HPDE6-E6E7 (cell line): ENCODE data around the gene ZBTB18.

ENCODE experiments used
- DNase-seq: peaks from one replicate; pipeline ENCODE4 v3.0.0; 2011; ENCODE audit warnings: missing footprints; ENCODE audit errors: extremely low spot score

Gene ZBTB18

DNA sequence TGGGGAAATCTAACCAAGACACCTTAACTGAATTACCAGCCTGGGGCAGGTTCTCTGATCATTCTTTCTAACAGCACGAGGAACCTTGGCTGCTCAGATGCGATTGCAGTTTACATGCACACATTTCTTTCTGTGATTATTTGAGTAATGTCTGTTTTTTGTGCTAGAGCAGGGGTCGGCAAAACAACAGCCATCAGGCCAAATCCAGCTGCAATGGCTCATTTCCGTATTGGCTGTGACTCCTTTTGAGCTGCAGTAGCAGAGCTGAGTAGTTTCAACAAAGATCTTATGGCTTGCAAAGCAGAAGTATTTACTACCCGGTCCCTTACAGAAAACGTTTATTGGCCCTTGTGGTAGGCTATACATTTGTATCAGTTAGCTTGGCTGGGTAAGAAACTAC, 37.1 kb downstream of the ZBTB18 start:
- DNase-seq, result no peak

DNA sequence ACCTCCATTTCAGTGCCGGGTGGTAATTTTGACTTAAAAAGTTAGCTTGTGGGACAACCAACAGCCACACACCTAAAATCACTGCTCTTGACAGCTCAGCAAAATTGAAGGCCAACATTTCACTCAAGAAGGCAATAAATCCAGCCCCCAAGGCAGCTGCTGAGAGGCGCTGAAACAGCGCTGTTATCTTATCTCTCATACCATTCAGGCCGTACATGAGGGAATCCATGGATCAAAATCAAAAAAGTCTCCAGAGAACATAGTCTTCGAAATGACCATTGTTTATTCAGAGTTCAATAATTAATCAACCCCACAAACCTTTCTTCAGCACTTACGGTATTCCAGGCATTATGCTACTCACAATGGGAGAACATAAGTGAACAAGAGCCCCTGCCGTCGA, 38.5 kb downstream of the ZBTB18 start:
- DNase-seq, result no peak

DNA sequence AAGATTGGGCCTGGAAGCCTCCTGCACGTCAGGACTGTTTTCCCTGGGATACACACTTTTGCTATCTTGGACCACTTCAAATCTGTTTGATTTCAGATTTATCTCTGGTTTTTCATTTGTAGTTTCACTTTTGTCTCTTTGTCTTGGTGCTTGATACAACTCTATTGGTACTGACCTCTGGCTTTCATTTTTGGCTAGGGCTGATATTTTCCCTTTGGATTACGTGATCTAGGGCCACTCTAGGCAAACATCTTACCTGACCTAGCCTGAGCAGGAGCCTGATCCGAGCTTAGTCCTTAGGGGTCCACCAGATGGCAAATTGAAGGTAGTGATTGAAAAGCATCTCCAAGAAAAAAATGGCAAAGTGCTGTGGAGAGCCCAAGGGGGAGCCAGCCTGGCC, 39.6 kb downstream of the ZBTB18 start:
- DNase-seq, result no peak

DNA sequence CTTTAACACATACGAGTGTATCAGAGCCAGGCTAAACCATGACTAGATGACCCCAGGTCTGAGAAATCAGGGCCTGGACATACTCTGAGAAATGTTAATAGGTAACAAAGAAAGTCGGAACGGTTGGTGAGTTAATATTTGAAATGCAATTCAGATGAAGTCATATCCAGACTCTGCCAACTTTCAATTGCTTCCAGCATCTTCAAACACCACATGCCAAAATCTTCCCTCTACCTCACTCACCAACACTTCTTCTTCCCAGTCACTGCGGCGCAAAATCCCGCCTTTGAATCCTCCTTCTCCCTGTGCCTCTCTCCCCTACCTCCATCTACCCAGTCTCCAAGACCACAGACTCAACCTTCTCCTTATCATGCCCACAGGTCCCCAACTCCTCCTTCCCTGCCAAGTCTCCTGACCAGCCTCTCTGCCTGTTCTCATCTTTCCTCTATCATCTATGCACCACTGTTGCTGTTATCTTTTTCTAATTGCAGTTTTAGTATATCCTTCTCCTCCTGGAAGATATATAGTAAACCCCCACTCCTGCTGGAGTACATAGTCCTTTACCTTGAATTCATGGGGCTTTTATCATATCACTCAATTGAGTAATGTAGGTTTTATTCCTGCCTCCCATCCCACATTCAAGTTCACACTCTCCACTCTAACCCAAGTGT, 41.3 kb downstream of the ZBTB18 start:
- no peak for DNase-seq

DNA sequence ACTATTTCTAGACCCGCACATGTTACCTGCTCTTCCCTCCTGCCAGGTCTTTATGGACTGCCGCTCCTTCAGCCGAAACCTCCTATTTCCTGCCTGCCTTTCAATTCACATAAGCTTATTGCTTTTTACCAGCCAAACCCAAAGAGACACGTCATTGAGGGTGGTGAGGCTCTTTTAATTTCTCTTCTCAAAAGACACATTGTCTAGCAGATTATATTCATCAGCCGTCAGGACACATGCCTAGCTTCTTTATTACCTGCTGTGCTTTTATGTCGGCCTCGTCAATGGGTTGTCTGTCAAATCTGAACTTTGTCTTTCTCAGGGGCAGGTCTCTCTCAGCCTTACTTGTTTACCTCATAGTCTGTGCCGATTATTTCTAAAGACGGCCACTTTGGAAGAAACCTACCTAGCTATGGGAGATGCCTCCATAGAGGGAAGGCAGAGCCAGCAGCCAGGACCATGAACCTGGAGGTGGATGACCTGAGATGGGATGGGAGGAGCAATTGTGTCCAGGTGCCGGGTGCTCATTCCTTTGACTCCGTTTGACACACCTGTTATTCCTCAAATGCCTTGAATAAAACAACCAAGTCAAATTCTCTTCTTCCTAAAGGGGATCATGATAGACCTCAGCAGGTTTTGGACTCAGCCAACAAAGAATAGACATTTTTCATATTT, 42.0 kb downstream of the ZBTB18 start:
- DNase-seq, result no peak

DNA sequence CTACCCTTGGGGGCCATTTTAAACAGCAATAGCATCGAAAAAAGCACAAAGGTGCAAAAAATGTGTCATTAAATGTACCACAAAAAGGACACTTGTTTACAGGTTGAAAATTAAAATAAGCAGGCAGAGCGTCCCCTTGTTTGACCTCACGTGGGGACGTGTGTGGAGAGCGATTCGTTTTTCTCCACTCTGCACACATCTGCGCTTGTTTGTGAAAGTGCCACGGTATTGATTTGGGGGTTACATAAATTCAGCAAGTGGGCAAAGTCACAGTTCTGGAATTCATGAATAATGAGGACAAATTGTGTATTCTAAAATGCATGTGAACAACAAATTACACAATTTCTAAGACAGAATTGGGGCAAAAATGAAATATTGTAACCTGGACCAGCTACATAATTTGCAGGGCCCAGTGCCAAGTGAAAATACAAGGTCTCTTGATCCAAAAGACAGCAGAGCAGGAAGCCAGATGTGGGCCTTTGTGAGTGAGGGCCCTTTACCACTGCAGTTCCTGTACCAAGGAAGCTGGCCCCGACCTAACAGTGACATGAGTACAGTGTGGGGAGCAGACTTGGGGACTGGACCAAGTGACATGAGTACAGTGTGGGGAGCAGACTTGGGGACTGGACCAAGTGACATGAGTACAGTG, 43.9 kb downstream of the ZBTB18 start:
- no peak for DNase-seq

DNA sequence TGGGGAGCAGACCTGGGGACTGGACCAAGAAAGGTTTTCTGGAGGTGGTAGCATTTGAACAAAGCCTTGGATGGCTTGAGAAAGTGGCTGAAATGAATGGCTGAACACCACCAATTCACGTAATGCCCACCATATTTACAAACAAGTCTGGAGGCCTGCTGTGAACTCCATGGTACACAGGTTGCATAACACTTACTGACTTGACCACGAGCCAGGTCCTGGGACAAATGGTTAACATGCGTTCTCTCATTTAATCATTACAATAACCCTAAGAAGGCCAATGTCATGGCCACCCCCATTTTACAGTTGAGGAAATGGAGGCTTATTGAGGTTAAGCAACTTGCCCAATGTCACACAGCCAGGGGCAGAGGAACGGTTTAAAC, 44.4 kb downstream of the ZBTB18 start:
- DNase-seq, result no peak

DNA sequence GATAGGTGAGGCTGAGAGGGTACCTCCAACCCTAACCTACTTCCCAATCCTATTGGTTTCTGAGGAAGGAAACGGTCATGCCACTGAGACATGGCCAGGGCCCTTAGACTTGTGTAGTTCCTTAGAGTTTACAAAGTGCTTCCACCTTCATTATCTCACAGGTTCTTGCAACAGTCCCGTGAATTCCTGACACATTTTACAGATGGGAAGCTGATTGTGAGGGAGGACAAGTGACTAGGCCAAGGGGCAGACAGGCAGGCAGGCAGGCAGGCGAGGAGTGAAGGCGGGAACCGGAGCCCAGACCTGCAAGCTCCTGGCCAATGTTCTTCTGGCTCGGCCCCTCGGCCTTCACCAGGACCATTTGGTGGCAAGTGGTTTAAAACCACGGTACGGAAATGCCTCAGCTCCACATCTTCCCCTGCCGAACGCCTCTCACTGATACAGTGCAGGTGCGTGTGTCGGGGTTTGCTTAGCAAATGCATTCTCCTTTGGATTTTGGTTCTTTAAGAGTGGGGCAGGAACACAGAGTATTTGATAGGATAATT, 45.1 kb downstream of the ZBTB18 start:
- DNase-seq, result no peak

DNA sequence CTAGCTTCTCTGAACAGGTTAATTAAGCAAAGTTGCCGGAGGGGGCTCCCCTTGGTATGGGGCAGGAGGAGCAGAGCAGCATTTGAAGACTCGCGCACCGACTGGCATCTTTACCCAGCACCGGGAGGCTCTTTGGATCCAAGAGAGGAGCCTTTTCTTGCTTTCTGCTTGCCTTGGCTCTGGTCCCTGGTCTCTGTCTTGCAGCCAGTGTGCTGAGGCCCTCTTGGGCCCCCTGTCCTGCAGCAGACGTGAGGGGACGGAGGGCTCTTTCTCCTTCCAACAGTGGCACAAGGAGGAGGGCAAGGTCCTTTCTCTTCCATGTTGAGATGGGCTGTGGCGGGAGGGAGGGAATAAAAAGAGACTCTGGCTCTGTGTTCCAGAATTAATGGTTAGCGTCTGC, 45.6 kb downstream of the ZBTB18 start:
- no peak for DNase-seq

DNA sequence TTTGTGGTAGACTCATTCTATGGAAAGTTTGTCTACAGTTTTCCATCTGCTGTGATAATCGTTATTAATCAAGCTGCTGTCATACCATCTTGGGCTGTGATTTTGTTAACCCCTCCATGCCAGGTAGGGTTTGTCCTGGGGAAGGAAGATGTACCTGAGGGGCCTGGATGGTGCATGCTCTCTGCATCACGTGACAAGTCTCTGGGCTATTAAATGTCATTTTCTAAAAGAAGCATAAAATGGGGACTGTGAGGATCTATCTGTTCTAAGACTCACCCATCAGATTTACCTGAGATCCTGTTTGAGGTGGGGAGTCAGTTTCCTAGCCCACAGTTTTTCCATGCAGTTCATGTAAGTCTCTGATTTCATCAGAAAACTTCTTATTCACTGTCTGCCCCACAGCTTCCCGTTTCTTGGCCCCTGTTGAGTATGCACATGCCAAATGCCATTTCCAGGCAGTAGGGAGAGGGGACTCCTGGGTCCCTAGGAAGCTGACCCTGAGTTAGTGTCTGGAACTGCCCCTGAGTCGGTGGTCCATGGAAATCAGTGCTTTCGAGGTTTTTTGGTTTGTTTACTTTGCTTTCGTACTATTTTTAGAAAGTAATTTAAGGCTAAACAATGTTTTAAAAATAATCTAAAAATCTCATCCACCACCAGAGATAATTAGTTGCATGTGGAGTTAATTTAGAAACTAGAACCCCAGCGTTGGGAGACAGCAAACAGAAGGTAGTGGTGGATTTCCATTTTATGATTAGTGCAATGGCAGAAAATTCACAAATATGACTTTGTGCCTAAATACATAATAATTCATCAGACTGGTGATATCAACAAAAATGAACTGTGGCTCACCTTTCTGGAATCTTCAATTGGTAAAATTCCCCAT, 46.7 kb downstream of the ZBTB18 start:
- DNase-seq, result no peak

DNA sequence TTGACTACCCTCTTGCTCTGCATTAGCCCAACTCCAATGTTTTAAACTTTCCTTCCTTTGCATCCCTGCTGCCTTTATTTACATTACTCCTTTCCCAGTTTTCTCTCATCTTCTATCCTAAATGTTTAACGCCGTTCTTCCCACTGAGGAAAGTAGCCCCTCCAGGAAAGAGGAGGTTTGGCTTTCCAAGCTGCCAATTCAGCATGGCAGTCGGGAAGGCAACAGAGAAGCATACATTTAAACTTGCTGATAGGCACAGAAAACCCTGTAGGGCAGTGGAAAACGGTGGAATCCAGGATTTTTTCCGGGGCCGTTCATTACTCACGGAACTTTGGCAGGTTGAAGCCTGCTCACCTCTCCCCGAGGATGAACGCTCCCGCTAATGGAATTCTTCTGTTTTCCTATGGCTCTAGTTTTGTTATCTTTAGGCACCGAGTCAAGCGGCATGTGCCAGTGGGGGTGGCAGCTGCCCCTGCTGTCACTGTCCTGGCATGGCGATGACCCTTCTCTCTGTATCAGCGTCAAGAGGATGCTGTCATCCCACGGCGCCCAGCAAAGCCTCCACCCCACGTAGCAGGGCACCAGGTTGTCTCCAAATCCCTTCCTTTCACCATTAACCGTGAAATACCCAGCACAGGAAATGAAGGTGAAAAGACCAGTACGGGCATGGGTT, 48.3 kb downstream of the ZBTB18 start:
- peak; percentile 21 for DNase-seq

DNA sequence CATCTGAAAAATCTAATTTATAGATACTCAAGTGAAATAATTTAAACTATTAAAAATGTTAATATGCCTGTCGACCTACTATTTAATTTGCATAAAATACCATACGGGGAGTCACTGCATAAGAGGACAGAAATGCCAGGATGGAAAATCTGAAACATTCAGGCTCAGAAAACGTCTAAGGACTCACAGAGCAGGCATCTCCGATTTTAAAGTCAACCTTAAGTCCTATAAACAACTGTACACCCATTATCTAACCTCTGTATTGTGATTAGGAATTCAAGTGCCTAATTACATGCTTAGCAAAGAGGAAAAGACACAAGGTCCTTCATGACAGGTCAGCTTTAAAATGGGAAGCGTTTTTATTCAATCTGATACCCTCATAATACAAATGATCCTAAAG, 49.2 kb downstream of the ZBTB18 start:
- no peak for DNase-seq

DNA sequence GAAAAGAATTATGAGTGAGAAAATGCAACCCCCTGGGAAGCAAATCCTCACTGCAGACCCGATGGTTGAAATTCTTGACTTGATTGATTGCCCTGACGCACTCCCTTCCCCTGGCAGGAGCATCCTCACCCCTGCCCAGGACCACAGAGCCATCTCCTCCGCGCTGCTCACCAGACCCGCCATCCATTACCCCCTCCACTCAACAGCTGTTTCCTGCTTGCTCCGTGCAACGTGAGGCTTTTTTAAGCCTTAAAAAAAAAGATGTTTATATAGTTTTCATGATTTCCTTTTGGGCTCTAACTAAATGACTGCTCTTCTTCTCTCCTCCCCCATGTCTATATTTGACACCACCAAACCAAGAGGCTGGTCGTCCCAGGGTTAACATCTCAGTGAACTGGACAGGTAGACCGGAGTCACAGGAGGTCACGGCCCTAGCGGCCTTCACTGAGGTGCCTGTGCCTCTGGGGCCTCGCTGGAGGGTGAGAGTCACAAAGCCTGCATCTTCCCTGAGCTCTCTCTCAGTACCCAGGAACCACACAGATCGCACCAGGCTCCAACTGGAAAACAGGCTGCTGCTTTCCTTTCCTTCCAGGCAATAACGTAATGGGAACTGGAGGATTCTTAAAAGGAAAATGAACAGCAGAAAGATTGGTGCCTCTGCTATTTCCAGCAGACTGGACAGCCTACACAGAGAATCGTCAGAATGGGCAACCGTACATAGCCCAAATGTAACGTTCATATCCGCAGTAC, 49.8 kb downstream of the ZBTB18 start:
- DNase-seq, result no peak

DNA sequence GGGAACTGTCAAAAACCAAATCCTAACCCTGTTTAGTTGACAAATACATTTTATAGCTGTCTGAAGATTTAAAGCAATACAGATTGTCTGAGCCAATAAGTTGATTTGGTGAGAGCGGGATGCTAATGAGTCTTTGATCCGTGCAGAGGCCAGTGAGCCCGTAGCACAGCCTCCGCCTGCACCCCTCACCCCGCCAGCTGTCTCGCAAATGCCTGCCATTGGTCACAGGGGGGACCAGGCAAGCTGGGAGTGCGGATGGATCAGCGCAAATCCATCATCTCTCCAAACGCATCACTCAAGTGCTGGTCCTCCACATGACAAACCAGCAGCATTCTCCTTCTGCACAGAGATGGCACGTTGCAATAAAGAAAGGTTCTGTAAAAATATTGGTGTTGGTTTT, 51.0 kb downstream of the ZBTB18 start:
- no peak for DNase-seq

DNA sequence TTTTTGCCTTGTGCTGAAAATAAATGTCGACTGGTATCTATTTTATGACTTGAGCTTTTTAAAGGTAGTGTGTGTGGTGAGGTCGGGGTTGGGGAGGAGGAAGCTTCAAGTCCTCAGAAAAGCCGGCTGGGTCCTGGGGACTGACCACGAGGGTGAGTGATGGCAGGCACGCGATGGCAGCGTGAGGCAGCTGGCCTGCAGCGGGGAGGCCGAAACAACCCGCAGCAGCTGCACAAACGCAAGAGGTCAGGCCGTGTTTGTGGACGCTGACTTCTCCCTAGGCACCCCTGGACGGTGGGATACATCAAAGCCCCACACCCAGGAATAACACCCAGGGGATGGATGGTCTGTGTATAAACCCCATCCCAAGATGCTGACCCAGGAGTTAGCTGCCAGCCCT, 51.4 kb downstream of the ZBTB18 start:
- DNase-seq, result no peak

DNA sequence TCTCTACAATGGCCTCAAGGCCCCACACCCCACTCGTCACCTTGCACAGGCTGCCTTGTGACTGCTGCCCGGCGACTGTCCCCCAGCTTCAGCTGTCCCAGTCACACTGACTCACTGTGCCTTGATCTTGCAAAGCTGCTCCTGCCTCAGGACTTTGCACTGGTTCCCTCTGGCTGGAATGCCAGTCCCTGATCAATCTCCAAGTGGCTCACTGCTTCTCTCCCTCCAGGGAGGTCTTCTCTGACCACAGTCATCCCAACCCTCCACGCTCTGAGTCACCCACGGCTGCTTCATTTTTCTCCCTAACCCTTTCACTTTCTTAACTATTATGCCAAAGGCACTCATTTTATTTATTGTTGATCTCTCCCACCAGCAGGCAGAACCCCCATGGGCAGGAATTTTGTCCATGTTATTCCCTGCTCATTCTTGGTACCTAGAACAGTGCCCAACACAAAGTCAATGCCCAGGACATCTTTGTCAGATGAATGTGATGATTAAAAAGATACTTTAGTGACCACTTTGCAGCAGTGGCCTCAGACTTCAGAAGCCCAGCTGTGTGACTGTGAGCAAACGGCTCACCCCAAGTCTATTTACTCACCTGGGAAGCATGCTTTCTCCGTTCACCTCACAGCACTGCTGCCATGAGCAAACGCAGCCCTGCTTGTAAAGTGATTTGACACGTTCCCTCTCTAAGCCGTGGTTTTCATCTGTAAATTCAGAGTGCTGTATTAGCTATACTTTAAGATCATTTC, 53.4 kb downstream of the ZBTB18 start:
- peak; percentile 21 for DNase-seq

DNA sequence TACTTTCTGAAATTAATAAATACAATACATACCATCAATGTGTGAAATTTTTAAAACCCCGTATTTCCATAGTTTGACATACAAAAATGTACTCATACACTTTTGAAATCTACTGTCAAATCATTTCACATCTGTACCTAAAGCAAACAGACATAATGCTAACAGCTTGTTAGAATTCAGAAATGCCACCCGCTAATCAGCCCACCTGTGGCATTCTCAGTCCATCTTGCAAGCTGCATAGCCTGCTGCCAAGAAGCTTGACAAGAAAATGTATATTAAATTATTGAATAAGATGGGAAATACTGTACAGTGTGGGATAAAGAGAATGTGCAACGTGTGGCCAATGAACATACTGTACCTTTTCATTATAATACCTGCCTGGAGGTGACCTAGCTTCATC, 55.1 kb downstream of the ZBTB18 start:
- no peak for DNase-seq
